Testis (tissue), 2 donors: ENCODE data around the gene GCC2.
"Not testable (repeated sequence)": the region's sequence is repeated elsewhere in the genome, so short reads cannot be mapped to it uniquely, and the experiment has no call there.

Source experiments
- POLR2A ChIP-seq: fragments of 450-650 bp; IDR thresholded peaks from one replicate; pipeline ENCODE4 v1.6.1; 2017; ENCODE audit warnings: antibody characterized with exemption, mild to moderate bottlenecking, moderate library complexity
- TF ChIP-seq, protein P1 (sequence below), 3 experiments: fragments of 450-650 bp in 2 of 3; fragments of 200-600 bp in 1 of 3; sonication (generic) in 1 of 3; IDR thresholded peaks; one replicate each; pipeline ENCODE4 v1.5.1; 2016 to 2019; ENCODE audit warnings: antibody characterized with exemption in 3 of 3, mild to moderate bottlenecking in 2 of 3, moderate library complexity in 1 of 3

DNA sequence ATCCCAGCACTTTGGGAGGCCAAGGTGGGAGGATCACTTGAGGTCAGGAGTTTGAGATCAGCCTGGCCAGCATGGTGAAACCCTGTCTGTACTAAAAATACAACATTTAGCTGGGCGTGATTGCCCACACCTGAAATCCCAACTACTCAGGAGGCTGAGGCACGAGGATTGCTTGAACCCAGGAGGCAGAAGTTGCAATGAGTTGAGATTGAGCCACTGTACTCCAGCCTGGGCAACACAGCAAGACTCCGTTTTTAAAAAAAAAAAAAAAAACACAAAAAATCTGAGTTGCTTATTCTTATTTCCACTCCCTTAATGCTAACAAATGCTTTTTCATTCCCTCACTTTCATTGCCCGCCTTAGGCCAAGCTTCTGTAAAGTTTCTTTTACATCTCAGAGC lies 4.5 kb downstream of the GCC2 start:
- TF ChIP-seq, protein P1, sequence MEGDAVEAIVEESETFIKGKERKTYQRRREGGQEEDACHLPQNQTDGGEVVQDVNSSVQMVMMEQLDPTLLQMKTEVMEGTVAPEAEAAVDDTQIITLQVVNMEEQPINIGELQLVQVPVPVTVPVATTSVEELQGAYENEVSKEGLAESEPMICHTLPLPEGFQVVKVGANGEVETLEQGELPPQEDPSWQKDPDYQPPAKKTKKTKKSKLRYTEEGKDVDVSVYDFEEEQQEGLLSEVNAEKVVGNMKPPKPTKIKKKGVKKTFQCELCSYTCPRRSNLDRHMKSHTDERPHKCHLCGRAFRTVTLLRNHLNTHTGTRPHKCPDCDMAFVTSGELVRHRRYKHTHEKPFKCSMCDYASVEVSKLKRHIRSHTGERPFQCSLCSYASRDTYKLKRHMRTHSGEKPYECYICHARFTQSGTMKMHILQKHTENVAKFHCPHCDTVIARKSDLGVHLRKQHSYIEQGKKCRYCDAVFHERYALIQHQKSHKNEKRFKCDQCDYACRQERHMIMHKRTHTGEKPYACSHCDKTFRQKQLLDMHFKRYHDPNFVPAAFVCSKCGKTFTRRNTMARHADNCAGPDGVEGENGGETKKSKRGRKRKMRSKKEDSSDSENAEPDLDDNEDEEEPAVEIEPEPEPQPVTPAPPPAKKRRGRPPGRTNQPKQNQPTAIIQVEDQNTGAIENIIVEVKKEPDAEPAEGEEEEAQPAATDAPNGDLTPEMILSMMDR (IDR thresholded peaks at IDR 0.05) = not testable (repeated sequence)
- not testable (repeated sequence) for TF ChIP-seq POLR2A
